ENCODE data around the gene LEFTY2. TPM values are rescaled to one million over a fixed set of nuclear protein-coding genes. Genes with fewer than 3 reads are reported as not detected.
A peak's percentile ranks its signal among the peaks of the same experiment; 100 is the strongest.
"Not testable (repeated sequence)": the region's sequence is repeated elsewhere in the genome, so short reads cannot be mapped to it uniquely, and the experiment has no call there.

LEFTY2 gene, protein sequence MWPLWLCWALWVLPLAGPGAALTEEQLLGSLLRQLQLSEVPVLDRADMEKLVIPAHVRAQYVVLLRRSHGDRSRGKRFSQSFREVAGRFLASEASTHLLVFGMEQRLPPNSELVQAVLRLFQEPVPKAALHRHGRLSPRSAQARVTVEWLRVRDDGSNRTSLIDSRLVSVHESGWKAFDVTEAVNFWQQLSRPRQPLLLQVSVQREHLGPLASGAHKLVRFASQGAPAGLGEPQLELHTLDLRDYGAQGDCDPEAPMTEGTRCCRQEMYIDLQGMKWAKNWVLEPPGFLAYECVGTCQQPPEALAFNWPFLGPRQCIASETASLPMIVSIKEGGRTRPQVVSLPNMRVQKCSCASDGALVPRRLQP
- total RNA-seq (3.9 TPM), polyA plus RNA-seq (0.34 TPM)

DNA sequence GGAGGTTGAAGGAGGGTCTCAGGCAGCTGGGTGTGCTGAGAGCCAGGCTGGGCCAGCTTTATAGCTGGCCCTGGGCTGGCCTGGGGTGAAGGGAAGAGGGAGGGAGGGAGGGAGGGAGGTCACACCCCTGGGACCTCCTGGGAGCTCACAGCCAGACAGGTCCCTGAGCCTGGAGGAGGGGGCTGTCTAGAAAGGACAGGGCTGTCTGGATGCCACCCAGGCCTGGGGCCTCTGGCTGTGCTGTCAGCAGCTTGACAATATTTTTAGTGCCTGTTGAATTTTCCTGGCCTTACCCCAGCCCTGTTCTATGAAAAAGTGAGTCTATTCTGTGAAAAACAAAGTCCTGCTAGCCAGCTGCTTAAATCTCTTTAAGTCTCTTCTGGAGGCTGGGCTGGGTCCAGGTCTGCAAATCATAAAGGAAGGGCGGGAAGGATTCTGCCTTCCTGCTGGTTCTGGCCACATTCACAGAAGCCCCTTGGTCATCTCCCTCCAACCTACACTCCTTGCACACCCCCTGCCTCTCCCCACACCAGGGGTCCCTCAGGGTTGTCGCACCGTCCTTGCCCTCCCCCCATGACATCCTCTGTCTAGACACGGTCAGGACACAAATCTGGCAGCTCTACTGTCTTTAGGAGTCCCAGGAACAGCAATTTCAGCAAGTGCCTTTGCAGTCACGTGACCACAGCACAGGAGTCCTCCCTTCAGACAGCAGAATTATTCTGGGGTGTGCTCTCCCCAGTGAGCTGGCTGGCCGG, at the start of gene LEFTY2:
LEFTY2 (minus strand) TSS at position 34 of the 755 bp plus-strand sequence. CDS start 80 bp downstream, outside the sequence.
- no peaks in the 10 kb centered on the region for H3K36me3 ChIP-seq (ENCODE audit: insufficient read depth)
- DNase-seq (ENCODE audit: extremely low spot score) = peak; percentile 33
- no peak within 1 kb of the TSS for H3K4me3 ChIP-seq (ENCODE audit: low read depth, low read length)
- H3K27ac ChIP-seq (ENCODE audit: low read depth) = no peak within 1 kb of the TSS
- H3K4me1 ChIP-seq (ENCODE audit: insufficient read depth) = peaks cover 1% of the 10 kb centered on the region
- 29% methylated on average over 6 of the region's 6 CpGs for WGBS

DNA sequence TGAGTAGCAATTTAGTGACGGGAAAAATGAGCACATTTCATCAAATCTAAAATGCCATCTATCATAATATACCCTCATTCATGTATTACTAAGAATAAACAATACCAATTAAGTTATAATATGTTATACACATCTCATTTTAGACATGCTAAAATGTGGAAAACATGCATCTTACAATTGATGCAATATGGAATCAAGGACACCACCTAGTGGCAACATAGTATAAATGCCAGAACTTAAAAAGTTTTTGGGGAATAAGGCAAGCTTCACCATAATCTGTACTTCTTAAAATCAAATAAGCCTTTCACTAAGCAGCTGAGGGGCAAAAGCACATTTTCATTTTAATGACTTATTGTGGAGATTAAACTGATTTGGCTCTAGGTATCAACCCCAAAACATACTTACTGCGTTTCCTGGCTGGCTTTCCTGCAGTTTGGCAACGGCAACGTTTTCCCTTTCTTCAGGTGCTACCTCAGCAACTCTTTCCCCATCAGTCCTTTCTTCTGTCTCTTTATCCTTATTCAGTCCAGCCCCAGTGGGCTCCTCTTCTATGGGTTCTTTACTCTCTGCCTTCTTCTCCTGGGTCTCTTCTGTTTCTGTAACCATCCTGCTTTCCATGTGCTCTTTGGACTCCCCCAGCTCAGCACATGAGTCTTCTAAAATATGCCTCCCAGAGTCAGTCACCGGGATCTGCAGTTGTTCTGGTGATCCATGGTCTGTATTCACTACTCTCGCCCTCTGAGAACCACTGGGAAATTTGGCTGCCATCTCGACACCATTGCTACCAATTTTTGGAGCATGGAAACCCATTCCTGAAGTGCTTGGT, 46.7 kb upstream of the LEFTY2 start:
- Histone ChIP-seq H3K27ac (ENCODE audit: low read depth) (no peak overlapping the region), H3K4me1 (ENCODE audit: insufficient read depth) (no peaks in the 10 kb centered on the region), H3K4me3 (ENCODE audit: low read depth, low read length) (no peak overlapping the region), H3K36me3 (ENCODE audit: insufficient read depth) (peaks cover 15% of the 10 kb centered on the region)
- 84% methylated on average over 7 of the region's 7 CpGs for WGBS
- no peak for DNase-seq (ENCODE audit: extremely low spot score)

DNA sequence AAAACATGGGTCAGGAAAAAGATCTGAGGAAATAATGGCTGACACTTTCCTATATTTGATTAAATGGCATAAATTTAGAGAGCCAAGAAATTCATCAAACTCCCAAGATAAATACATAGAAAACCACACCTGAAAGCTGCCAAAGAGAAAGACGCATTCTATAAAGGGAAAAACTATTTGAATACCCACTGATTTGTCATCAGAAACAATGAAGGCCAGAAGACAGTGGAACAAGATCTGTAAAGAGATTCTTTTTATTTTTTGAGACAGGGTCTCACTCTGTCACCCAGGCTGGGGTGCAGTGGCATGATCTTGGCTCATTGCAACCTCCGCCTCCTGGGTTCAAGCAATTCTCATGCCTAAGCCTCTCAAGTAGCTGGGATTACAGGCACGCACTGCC, 40.7 kb upstream of the LEFTY2 start:
- 97% methylated on average over 3 of the region's 3 CpGs for WGBS
- H3K36me3 ChIP-seq (ENCODE audit: insufficient read depth) = peaks cover 2% of the 10 kb centered on the region
- no peak overlapping the region for H3K4me3 ChIP-seq (ENCODE audit: low read depth, low read length)
- no peak overlapping the region for H3K27ac ChIP-seq (ENCODE audit: low read depth)
- H3K4me1 ChIP-seq (ENCODE audit: insufficient read depth) = no peaks in the 10 kb centered on the region
- DNase-seq (ENCODE audit: extremely low spot score) = no peak

GRCh38 chr1:225980005-225980836, 39.2 kb upstream of the LEFTY2 start:
- no peak for DNase-seq (ENCODE audit: extremely low spot score)
- no peak overlapping the region for H3K4me3 ChIP-seq (ENCODE audit: low read depth, low read length)
- WGBS = 86% methylated on average over 5 of the region's 5 CpGs

DNA sequence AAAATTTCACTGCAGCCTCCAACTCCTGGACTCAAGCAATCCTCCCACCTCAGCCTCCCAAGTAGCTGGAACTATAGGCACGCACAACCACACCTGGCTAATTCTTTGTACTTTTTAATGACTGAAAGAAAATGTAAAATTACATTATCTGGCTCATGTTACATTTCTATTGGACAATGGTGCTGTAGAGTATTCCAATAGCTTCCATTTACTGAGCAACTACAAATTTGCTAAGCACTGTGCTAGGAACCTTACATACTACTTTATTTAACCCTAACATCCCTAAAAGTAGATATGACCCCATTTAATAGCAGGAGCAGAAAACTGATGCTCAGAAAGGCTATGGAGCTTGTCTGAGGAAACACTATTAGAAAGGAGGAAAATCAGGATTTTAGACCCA, 38.4 kb upstream of the LEFTY2 start:
- 98% methylated on average over 1 of the region's 1 CpG for WGBS
- no peak for DNase-seq (ENCODE audit: extremely low spot score)
- H3K4me1 ChIP-seq (ENCODE audit: insufficient read depth) = no peaks in the 10 kb centered on the region
- H3K27ac ChIP-seq (ENCODE audit: low read depth) = no peak overlapping the region
- H3K36me3 ChIP-seq (ENCODE audit: insufficient read depth) = no peaks in the 10 kb centered on the region
- no peak overlapping the region for H3K4me3 ChIP-seq (ENCODE audit: low read depth, low read length)

More at GRCh38 chr1:225980005-225980836, 39.2 kb upstream of the LEFTY2 start:
- Histone ChIP-seq H3K27ac (ENCODE audit: low read depth) (no peak overlapping the region), H3K4me1 (ENCODE audit: insufficient read depth) (no peaks in the 10 kb centered on the region), H3K36me3 (ENCODE audit: insufficient read depth) (peaks cover 1% of the 10 kb centered on the region)

DNA sequence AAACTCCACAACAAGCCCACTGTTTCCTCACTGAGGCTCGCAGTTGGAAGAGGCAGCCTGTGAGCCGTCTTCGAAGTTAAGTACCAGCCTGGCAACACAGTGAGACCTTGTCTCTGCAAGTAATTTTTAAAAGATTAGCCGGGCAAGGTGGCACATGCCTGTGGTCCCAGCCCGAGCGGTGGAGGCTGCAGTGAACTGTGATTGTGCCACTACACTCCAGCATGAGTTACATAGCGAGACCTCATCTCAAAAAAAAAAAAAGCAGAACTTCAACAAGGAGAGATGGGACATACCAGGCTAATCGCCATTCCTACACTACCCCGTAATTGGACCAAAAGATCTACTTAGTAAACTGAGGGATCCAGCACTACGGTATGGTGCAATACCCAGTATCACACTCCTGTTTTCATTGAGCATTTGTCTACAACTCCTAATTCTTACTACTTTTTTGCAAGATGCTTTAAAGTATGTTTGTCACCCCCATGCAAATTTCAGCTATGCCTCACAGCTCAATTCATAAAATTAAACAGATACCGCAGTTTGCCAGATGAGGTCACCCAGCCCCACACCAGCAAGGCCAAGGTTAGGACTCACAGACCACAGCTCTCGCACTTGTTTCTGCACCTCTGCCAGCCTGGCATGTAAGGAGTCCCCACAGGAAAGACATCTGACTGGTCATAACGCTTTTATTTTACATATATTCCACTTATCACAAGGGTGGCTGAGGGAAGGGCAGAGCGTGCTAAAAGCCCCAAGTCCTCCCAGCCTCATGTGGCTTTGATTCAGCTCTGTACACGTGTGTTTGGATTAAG, 37.1 kb upstream of the LEFTY2 start:
- no peak for DNase-seq (ENCODE audit: extremely low spot score)
- H3K4me1 ChIP-seq (ENCODE audit: insufficient read depth) = no peaks in the 10 kb centered on the region
- H3K36me3 ChIP-seq (ENCODE audit: insufficient read depth) = no peaks in the 10 kb centered on the region
- no peak overlapping the region for H3K4me3 ChIP-seq (ENCODE audit: low read depth, low read length)
- H3K27ac ChIP-seq (ENCODE audit: low read depth) = no peak overlapping the region
- 75% methylated on average over 15 of the region's 15 CpGs for WGBS

- H3K4me3 ChIP-seq (ENCODE audit: low read depth, low read length); DNase-seq (ENCODE audit: extremely low spot score); H3K4me1 ChIP-seq (ENCODE audit: insufficient read depth); H3K27ac ChIP-seq (ENCODE audit: low read depth); H3K36me3 ChIP-seq (ENCODE audit: insufficient read depth): not testable (repeated sequence)
- WGBS = 94% methylated on average over 12 of the region's 12 CpGs
These were observed 34.1 kb upstream of the LEFTY2 start for GRCh38 chr1:225975146-225975545.

- no peaks in the 10 kb centered on the region for H3K36me3 ChIP-seq (ENCODE audit: insufficient read depth)
- WGBS = 83% methylated on average over 10 of the region's 10 CpGs
- no peak overlapping the region for H3K27ac ChIP-seq (ENCODE audit: low read depth)
- no peaks in the 10 kb centered on the region for H3K4me1 ChIP-seq (ENCODE audit: insufficient read depth)
- H3K4me3 ChIP-seq (ENCODE audit: low read depth, low read length) = no peak overlapping the region
- DNase-seq (ENCODE audit: extremely low spot score) = no peak
These were observed 33.4 kb upstream of the LEFTY2 start for GRCh38 chr1:225974454-225974853.

- 68% methylated on average over 5 of the region's 5 CpGs for WGBS
- no peaks in the 10 kb centered on the region for H3K36me3 ChIP-seq (ENCODE audit: insufficient read depth)
- H3K4me3 ChIP-seq (ENCODE audit: low read depth, low read length) = no peak overlapping the region
- H3K27ac ChIP-seq (ENCODE audit: low read depth) = no peak overlapping the region
- no peaks in the 10 kb centered on the region for H3K4me1 ChIP-seq (ENCODE audit: insufficient read depth)
- no peak for DNase-seq (ENCODE audit: extremely low spot score)
These were observed 32.1 kb upstream of the LEFTY2 start for GRCh38 chr1:225973158-225973557.

DNA sequence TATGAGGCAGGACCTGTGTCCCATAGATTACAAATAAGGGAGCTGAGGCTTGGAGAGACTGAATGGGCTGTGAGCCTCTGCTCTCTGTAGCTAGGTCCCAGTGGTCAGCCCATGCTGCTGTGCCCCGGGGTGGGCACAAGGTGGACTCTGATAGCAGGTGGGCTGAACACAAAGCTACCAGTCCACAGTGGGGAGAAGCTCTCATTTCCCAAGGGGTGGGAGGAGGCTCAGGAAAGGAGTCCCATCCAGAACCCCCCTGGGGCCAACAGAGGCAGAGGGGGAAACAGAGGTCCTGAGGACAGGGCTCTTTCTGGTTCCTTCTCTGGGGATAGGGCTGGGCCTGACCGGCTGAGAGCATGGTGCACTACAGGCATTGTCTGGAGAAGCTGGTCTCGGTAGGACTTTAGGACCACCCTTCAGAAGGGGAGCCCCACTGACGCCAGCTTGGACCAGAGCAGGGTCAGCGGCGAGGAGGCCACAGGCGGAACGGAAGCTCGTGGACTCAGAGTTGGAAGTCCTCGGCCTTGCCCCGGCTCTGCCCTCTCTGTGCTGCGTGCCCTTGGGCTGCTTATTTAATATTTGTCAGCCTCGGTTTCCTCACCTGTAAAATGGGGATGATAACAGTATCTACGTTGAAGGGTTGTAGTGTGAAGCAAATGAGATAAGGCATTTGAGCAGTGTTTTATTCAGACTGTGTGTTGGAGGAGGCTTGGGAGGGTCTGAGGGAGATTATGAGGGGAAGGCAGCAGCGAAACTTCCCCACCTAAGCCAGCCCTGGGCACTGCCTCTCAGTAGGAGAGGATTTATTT, 31.5 kb upstream of the LEFTY2 start:
- DNase-seq (ENCODE audit: extremely low spot score) = no peak
- Histone ChIP-seq H3K4me1 (ENCODE audit: insufficient read depth) (no peaks in the 10 kb centered on the region), H3K36me3 (ENCODE audit: insufficient read depth) (no peaks in the 10 kb centered on the region), H3K27ac (ENCODE audit: low read depth) (no peak overlapping the region), H3K4me3 (ENCODE audit: low read depth, low read length) (no peak overlapping the region)
- 89% methylated on average over 15 of the region's 15 CpGs for WGBS

GRCh38 chr1:225970592-225971157, 29.7 kb upstream of the LEFTY2 start:
- not testable (repeated sequence) for H3K36me3 ChIP-seq (ENCODE audit: insufficient read depth); H3K4me3 ChIP-seq (ENCODE audit: low read depth, low read length); H3K4me1 ChIP-seq (ENCODE audit: insufficient read depth); H3K27ac ChIP-seq (ENCODE audit: low read depth); DNase-seq (ENCODE audit: extremely low spot score)
- WGBS = 81% methylated on average over 16 of the region's 16 CpGs
